ENCODE results near the gene EGFLAM.

- TF ChIP-seq CTCF (IDR thresholded peaks at IDR 0.05) (no peak), POLR2A (IDR thresholded peaks at IDR 0.05) (no peak)
These were observed 176.8 kb downstream of the EGFLAM start for GRCh38 chr5:38434966-38435705.

Data from heart left ventricle (tissue), 13 donors.